B cell (primary cell): ENCODE results near the gene MRPL19.

Experiments used
- EZH2 ChIP-seq: IDR thresholded peaks from 2 replicates; pipeline ENCODE4 v1.6.1; 2012; ENCODE audit warnings: borderline replicate concordance, low read depth, mild to moderate bottlenecking, moderate library complexity, low read length; ENCODE audit not compliant: insufficient read depth, poor library complexity, severe bottlenecking
- TF ChIP-seq, protein P1 (sequence below): fragments of 200-600 bp; IDR thresholded peaks from one replicate; pipeline ENCODE4 v1.8.0; 2022; ENCODE audit warnings: antibody characterized with exemption, mild to moderate bottlenecking

DNA sequence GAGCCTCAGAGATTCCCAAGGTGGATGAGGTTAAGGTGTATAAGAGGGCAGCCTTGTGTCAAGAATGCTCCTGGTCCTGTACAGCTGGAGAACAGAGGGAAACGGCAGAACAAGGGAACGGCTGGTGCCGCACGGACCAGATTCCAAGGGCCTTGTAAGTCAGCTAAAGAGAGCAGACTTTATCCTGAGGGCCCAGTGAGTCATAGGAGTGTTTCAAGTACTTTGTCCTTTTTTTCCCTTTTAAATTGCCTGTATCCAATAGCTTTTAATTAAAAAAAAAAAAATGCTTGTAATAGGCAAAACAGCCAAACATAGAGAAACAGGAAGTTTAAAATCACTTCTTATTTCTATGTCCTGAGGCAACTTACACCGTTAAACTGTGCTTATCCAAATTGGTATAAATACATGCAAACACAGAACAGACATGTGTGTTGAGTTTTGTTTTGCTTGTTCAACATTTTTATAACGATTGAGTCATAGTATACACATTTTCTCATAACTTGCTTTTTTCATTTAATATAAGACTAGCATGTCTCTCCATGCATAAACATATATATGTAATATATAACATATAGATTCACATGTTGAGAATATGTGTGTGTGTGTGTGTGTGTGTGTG, 43.8 kb upstream of the MRPL19 start:
- TF ChIP-seq, protein P1, sequence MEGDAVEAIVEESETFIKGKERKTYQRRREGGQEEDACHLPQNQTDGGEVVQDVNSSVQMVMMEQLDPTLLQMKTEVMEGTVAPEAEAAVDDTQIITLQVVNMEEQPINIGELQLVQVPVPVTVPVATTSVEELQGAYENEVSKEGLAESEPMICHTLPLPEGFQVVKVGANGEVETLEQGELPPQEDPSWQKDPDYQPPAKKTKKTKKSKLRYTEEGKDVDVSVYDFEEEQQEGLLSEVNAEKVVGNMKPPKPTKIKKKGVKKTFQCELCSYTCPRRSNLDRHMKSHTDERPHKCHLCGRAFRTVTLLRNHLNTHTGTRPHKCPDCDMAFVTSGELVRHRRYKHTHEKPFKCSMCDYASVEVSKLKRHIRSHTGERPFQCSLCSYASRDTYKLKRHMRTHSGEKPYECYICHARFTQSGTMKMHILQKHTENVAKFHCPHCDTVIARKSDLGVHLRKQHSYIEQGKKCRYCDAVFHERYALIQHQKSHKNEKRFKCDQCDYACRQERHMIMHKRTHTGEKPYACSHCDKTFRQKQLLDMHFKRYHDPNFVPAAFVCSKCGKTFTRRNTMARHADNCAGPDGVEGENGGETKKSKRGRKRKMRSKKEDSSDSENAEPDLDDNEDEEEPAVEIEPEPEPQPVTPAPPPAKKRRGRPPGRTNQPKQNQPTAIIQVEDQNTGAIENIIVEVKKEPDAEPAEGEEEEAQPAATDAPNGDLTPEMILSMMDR, result no peak
- no peak for TF ChIP-seq EZH2
